Endodermal cell (in vitro differentiated cells): ENCODE data around the gene IQCK. TPM values are rescaled to one million over a fixed set of nuclear protein-coding genes. Genes with fewer than 3 reads are reported as not detected.

Experiments
- DNase-seq: peaks from one replicate; pipeline ENCODE4 v3.0.0-alpha.2; 2017
- H3K27ac ChIP-seq: 2 replicates; pipeline ENCODE4 v1.5.1; 2013; ENCODE audit warnings: mild to moderate bottlenecking, low read depth, low read length, moderate library complexity
- H3K27me3 ChIP-seq: 2 replicates; pipeline ENCODE4 v1.6.1; 2013; ENCODE audit warnings: mild to moderate bottlenecking, low read length, moderate library complexity; ENCODE audit not compliant: insufficient read depth, control insufficient read depth, poor library complexity, severe bottlenecking
- H3K36me3 ChIP-seq: 2 replicates; pipeline ENCODE4 v1.7.0; 2013; ENCODE audit warnings: mild to moderate bottlenecking, low read length, moderate library complexity; ENCODE audit not compliant: control insufficient read depth, insufficient read depth
- H3K4me1 ChIP-seq: one replicate; pipeline ENCODE4 v1.7.0; 2013; ENCODE audit warnings: low read length; ENCODE audit not compliant: control insufficient read depth, insufficient read depth
- H3K4me3 ChIP-seq: 2 replicates; pipeline ENCODE4 v1.5.1; 2013; ENCODE audit warnings: mild to moderate bottlenecking, low read length, moderate library complexity
- H3K9ac ChIP-seq: 2 replicates; pipeline ENCODE4 v1.6.1; 2013; ENCODE audit warnings: mild to moderate bottlenecking, low read length, moderate library complexity; ENCODE audit not compliant: poor library complexity, severe bottlenecking; ENCODE audit errors: extremely low read depth
- H3K9me3 ChIP-seq: 2 replicates; pipeline ENCODE4 v1.6.1; 2013; ENCODE audit warnings: mild to moderate bottlenecking, low read length, moderate library complexity; ENCODE audit not compliant: control insufficient read depth
- H3K27ac Mint-ChIP-seq: 2 replicates; pipeline ENCODE4 v1.8.0; 2020; ENCODE audit warnings: mixed read lengths
- H3K27me3 Mint-ChIP-seq: 2 replicates; pipeline ENCODE4 v1.8.0; 2021; ENCODE audit warnings: mild to moderate bottlenecking, mixed read lengths; ENCODE audit not compliant: insufficient read depth
- H3K36me3 Mint-ChIP-seq: 2 replicates; pipeline ENCODE4 v1.8.0; 2020; ENCODE audit warnings: low read depth, mixed read lengths
- H3K4me1 Mint-ChIP-seq: 2 replicates; pipeline ENCODE4 v1.8.0; 2020; ENCODE audit warnings: mixed read lengths
- H3K4me3 Mint-ChIP-seq: 2 replicates; pipeline ENCODE4 v1.8.0; 2020; ENCODE audit warnings: mild to moderate bottlenecking, moderate library complexity, mixed read lengths
- H3K9me3 Mint-ChIP-seq: 2 replicates; pipeline ENCODE4 v1.8.0; 2020; ENCODE audit warnings: mild to moderate bottlenecking, mixed read lengths
- WGBS, 2 experiments: methylation state at CpG; one replicate each; pipeline versions ENCODE4 v1.1.5 to v1.1.7; 2013; ENCODE audit warnings: missing lambda C conversion rate in 2 of 2, mixed read lengths in 1 of 2; ENCODE audit not compliant: insufficient coverage in 1 of 2, insufficient read length in 1 of 2; 5-methylcytosine and 5-hydroxymethylcytosine counted together
- total RNA-seq, 2 donors: library from RNA; stranded (reverse); fragmentation: NEBNext Ultra II Directional in 1 of 2; extraction: Animal tissue kit (Norgen Biotek cat#: 25700) in 1 of 2; gene quantifications; 2 replicates in 1 of 2; 3 replicates in 1 of 2; pipeline ENCODE4 v1.2.1, GENCODE V29; 2021
- TF ChIP-seq, protein P1 (sequence below): fragments of 200-600 bp; sonication (generic); conservative IDR thresholded peaks from 2 replicates; pipeline ENCODE4 v1.5.0; 2021; ENCODE audit warnings: antibody characterized with exemption, mild to moderate bottlenecking

Gene IQCK
- total RNA-seq, 2 donors from 2014 or later = 21.1 to 30.1 TPM

DNA sequence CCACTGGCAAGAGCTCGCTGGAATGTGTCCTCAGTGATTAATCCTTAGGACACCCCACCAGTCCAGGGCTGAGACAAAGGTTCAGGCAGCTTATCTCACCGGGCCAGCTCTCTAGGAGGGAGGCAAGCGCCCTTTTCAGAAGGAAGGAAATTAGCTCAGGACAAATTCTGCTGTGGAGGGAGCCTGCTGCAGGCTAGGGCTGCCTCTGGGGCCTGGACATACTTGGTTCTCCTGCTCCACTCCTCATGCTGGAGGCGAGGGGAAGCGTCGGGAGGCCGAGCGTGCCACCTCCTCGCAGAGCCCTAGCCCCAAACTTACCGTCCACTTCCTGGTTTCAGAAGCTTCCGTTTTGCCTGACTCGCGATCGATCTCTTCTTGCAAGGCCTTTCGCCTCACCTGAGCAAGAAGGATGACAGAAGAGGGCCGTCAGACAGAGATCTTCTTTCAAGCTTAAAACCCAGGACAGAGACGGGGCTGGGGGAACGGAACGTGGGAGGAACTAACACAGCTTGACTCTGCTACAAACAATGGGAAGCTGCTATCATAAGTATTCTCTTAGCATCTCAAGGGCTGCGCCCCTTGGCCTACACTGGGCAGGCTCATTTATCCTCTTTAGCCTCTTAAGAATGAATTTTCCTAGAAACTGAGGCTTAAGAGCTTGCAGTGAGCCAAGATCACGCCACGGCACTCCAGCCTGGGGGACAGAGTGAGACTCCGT, 7.7 kb upstream of the IQCK start:
- peak overlapping the region; percentile 49 for H3K4me3 ChIP-seq
- H3K9ac ChIP-seq = peak overlapping the region; percentile 63
- peaks cover 28% of the 10 kb centered on the region for H3K4me1 Mint-ChIP-seq
- 63 to 79% methylated on average over 18 to 23 of the region's 23 CpGs for WGBS, 2 experiments
- H3K4me1 ChIP-seq = peaks cover 13% of the 10 kb centered on the region
- H3K9me3 Mint-ChIP-seq = no peaks in the 10 kb centered on the region
- H3K36me3 Mint-ChIP-seq = peaks cover 72% of the 10 kb centered on the region
- DNase-seq = no peak
- TF ChIP-seq, protein P1, sequence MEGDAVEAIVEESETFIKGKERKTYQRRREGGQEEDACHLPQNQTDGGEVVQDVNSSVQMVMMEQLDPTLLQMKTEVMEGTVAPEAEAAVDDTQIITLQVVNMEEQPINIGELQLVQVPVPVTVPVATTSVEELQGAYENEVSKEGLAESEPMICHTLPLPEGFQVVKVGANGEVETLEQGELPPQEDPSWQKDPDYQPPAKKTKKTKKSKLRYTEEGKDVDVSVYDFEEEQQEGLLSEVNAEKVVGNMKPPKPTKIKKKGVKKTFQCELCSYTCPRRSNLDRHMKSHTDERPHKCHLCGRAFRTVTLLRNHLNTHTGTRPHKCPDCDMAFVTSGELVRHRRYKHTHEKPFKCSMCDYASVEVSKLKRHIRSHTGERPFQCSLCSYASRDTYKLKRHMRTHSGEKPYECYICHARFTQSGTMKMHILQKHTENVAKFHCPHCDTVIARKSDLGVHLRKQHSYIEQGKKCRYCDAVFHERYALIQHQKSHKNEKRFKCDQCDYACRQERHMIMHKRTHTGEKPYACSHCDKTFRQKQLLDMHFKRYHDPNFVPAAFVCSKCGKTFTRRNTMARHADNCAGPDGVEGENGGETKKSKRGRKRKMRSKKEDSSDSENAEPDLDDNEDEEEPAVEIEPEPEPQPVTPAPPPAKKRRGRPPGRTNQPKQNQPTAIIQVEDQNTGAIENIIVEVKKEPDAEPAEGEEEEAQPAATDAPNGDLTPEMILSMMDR = no peak
- H3K4me3 Mint-ChIP-seq = no peak overlapping the region
- no peaks in the 10 kb centered on the region for H3K27me3 Mint-ChIP-seq
- no peaks in the 10 kb centered on the region for H3K27me3 ChIP-seq
- no peaks in the 10 kb centered on the region for H3K9me3 ChIP-seq
- H3K36me3 ChIP-seq = peaks cover 87% of the 10 kb centered on the region
- H3K27ac Mint-ChIP-seq = peak overlapping the region; percentile 80
- peak overlapping the region; percentile 61 for H3K27ac ChIP-seq

DNA sequence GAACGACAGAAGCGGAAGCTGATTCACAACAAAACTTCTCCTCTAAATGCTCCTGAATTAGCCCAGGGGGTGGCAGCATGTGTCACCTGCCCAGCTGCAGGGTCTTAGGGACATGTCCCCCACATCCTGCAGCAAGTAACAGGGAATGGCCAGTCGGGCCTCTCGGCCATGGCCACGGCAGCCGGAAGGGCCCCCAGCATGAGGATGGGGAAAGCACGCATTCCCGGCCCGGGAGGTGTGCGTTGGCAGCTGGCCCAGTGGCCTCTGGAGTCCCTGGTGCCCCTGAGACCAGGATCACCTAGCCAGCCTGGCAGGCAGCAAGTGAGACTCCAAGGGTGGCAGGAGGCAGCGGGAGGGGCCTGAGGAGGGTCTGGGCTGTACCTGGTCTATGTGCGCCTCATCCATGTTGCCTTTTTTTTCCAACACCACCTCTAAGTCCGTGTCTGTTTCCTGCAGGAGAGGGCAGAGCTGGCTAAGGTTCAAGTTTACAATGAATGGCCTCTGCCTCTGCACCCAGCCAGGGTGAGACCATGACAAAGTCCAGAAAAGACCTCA, 7.0 kb upstream of the IQCK start:
- peak overlapping the region; percentile 49 for H3K4me3 ChIP-seq
- Mint-ChIP-seq H3K4me3 (no peak overlapping the region), H3K27ac (peak overlapping the region; percentile 87), H3K36me3 (peaks cover 68% of the 10 kb centered on the region), H3K27me3 (no peaks in the 10 kb centered on the region), H3K9me3 (no peaks in the 10 kb centered on the region), H3K4me1 (peaks cover 29% of the 10 kb centered on the region)
- no peak overlapping the region for H3K27ac ChIP-seq
- TF ChIP-seq, protein P1 = peak; percentile 20
- no peak for DNase-seq
- no peaks in the 10 kb centered on the region for H3K27me3 ChIP-seq
- H3K9ac ChIP-seq = no peak overlapping the region
- no peaks in the 10 kb centered on the region for H3K9me3 ChIP-seq
- peaks cover 13% of the 10 kb centered on the region for H3K4me1 ChIP-seq
- peaks cover 84% of the 10 kb centered on the region for H3K36me3 ChIP-seq
- 85 to 89% methylated on average over 6 to 13 of the region's 13 CpGs for WGBS, 2 experiments

DNA sequence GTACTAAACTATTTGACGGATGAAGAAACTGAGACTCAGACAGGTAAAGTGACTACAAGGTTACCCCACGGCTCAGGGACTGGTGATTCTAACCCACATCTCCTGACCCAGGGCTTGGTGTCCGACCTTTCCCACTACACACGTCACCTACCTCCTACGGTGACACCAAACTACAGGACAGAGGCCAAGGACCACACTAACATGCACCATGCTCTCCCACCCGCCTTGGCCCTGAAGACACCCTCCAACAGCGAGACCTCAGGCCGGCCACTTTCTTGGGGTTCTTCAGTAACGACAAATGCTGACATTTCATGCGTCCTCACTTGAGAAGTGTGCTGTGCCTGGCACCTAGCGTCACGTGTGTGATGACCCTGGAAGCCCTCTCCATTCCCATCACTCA, 6.4 kb upstream of the IQCK start:
- no peaks in the 10 kb centered on the region for H3K27me3 Mint-ChIP-seq
- no peaks in the 10 kb centered on the region for H3K9me3 ChIP-seq
- peak overlapping the region; percentile 87 for H3K27ac Mint-ChIP-seq
- peaks cover 78% of the 10 kb centered on the region for H3K36me3 ChIP-seq
- H3K36me3 Mint-ChIP-seq = peaks cover 62% of the 10 kb centered on the region
- no peaks in the 10 kb centered on the region for H3K27me3 ChIP-seq
- H3K9ac ChIP-seq = no peak overlapping the region
- no peak overlapping the region for H3K27ac ChIP-seq
- peaks cover 13% of the 10 kb centered on the region for H3K4me1 ChIP-seq
- peaks cover 35% of the 10 kb centered on the region for H3K4me1 Mint-ChIP-seq
- TF ChIP-seq, protein P1 = no peak
- no peak overlapping the region for H3K4me3 Mint-ChIP-seq
- H3K4me3 ChIP-seq = no peak overlapping the region
- no peak for DNase-seq
- 95 to 97% methylated on average over 5 to 12 of the region's 12 CpGs for WGBS, 2 experiments
- H3K9me3 Mint-ChIP-seq = no peaks in the 10 kb centered on the region
